K562 (cell line): Measurements from ENCODE around the gene GART. TPM values are rescaled to one million over a fixed set of nuclear protein-coding genes. Genes with fewer than 3 reads are reported as not detected.

Experiments used
- ADNP ChIP-seq: fragments of 200-800 bp; sonication (Bioruptor generic); IDR thresholded peaks from 2 replicates; pipeline ENCODE4 v1.6.1; 2016; ENCODE audit warnings: missing genetic modification characterization, missing compliant biosample characterization
- ELF2 ChIP-seq: fragments of 250-450 bp; sonication (Bioruptor Pico); IDR thresholded peaks from 2 replicates; pipeline ENCODE4 v1.5.0; 2021; ENCODE audit warnings: mild to moderate bottlenecking
- ELK3 ChIP-seq: fragments of 450-650 bp; formaldehyde crosslinking; IDR thresholded peaks from 2 replicates; pipeline ENCODE4 v1.4.0; 2020; ENCODE audit warnings: mild to moderate bottlenecking
- HDAC8 ChIP-seq: fragments of 450-650 bp; IDR thresholded peaks from 2 replicates; pipeline ENCODE4 v1.6.1; 2016; ENCODE audit warnings: mild to moderate bottlenecking, missing genetic modification characterization, moderate library complexity, missing compliant biosample characterization
- HMBOX1 ChIP-seq: sonication (generic); IDR thresholded peaks from 2 replicates; pipeline ENCODE4 v1.6.1; 2016
- NBN ChIP-seq: fragments of 450-650 bp; IDR thresholded peaks from 2 replicates; pipeline ENCODE4 v1.6.1; 2016; ENCODE audit warnings: low read depth, mild to moderate bottlenecking
- OTX1 ChIP-seq: fragments of 450-650 bp; formaldehyde crosslinking; IDR thresholded peaks from 2 replicates; pipeline ENCODE4 v1.4.0; 2022; ENCODE audit warnings: mild to moderate bottlenecking
- TARDBP ChIP-seq: fragments of 450-650 bp; IDR thresholded peaks from 2 replicates; pipeline ENCODE4 v1.6.1; 2016
- ZBTB26 ChIP-seq: fragments of 450-650 bp; formaldehyde crosslinking; IDR thresholded peaks from 2 replicates; pipeline ENCODE4 v1.4.0; 2022; ENCODE audit warnings: missing genetic modification characterization
- ZEB2 ChIP-seq: fragments of 450-650 bp; IDR thresholded peaks from 2 replicates; pipeline ENCODE4 v1.6.1; 2016
- ZFP30 ChIP-seq: fragments of 250-450 bp; sonication (Bioruptor Pico); IDR thresholded peaks from 2 replicates; pipeline ENCODE4 v1.8.0; 2022; ENCODE audit warnings: moderate library complexity, mild to moderate bottlenecking, inconsistent platforms, borderline replicate concordance
- ZNF318 ChIP-seq, 2 experiments: fragments of 450-650 bp; IDR thresholded peaks; 2 replicates each; pipeline ENCODE4 v1.6.1; 2016; ENCODE audit warnings: mild to moderate bottlenecking in 2 of 2, borderline replicate concordance in 1 of 2, low read depth in 1 of 2, moderate library complexity in 1 of 2
- ZNF449 ChIP-seq: fragments of 250-450 bp; sonication (Bioruptor Pico); IDR thresholded peaks from 2 replicates; pipeline ENCODE4 v1.8.0; 2022; ENCODE audit warnings: moderate library complexity, mild to moderate bottlenecking, inconsistent platforms
- ZNF511 ChIP-seq: sonication (generic); formaldehyde crosslinking; IDR thresholded peaks from 2 replicates; pipeline ENCODE4 v1.8.0; 2022; ENCODE audit warnings: mild to moderate bottlenecking, missing genetic modification reagents
- polyA plus RNA-seq, 8 experiments: library from polyadenylated mRNA; depleted of rRNA in 4 of 8; stranded (reverse) in 5 of 8; unstranded in 3 of 8; fragments of >200 nt; fragmentation: Nextera tagmentation in 2 of 8; fragmentation: Illumina TruSeq in 1 of 8; extraction: Ambion mirVana in 2 of 8; extraction: Trizol in 1 of 8; gene quantifications; 2 replicates each; pipeline versions ENCODE4 v1.2.1 to v1.2.3, GENCODE V29; 2011 to 2014; ENCODE audit warnings: inconsistent platforms in 1 of 8, missing spikeins in 1 of 8
- total RNA-seq, 7 experiments: library from RNA; depleted of rRNA in 6 of 7; stranded (reverse); fragments of >200 nt in 6 of 7; fragmentation: Illumina TruSeq in 2 of 7; extraction: Trizol in 2 of 7; gene quantifications; 2 replicates each; pipeline versions ENCODE4 v1.2.1 to v1.2.3, GENCODE V29; 2011 to 2021; ENCODE audit warnings: low replicate concordance in 1 of 7

GART gene
- total and polyA plus RNA-seq, 9 of the 15 experiments (the other 6 are each of a cell fraction or from before 2014, with no cell fraction given), result 141 to 429 (median 349) TPM

- TF ChIP-seq ZFP30 (CRISPR knock-in tag) (no peak), NBN (0 out of 2 replicates have a peak, but pooled peaks have one; percentile 16), ADNP (tag) (no peak), ZNF449 (CRISPR knock-in tag) (no peak), ZNF318 (IDR thresholded peaks at IDR 0.05; ENCODE audit: borderline replicate concordance in 1 of 2, low read depth in 1 of 2) (0 out of 4 replicates have a peak, but pooled peaks of 1 of the 2 experiments have one; percentile 31), HDAC8 (no peak), ZEB2 (no peak), TARDBP (no peak), HMBOX1 (peak; percentile 99), ZBTB26 (CRISPR knock-in tag) (peak; percentile 38; the same call in 1 of the 2 replicates), ZNF511 (CRISPR knock-in tag) (0 out of 2 replicates have a peak, but pooled peaks have one; percentile 2), ELF2 (no peak), ELK3 (no peak), OTX1 (CRISPR knock-in tag) (no peak)
These were observed 61.3 kb downstream of the GART start (continued) for GRCh38 chr21:33480481-33481103.
